GM12891 (cell line): ENCODE measurements around the gene EID1.

Source experiments
- POLR2A ChIP-seq: IDR thresholded peaks from 2 replicates; pipeline ENCODE4 v1.6.1; 2011; ENCODE audit warnings: low read depth, low read length, control low read depth
- TAF1 ChIP-seq: IDR thresholded peaks from 2 replicates; pipeline ENCODE4 v1.6.1; 2011; ENCODE audit warnings: low read depth, low read length, control low read depth

DNA sequence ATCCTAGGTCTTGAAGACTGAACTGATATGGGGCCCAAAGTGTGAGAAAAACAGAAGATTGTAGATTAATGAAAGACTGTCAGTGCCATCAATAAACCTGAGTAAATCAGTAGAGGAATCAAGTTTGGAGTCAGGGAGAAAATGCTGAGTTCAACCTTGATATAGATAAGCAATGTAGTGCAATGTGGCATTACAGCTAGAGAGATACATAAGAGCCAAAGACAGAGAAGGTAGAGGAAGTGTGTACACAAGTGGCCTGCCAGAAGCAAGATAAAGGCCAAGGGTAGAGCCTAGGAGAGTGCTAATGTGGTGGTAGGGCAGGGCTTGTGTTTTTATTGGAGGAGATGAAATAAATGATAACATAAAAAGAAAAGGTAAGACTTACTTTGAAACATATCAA lies 26.0 kb upstream of the EID1 start:
- TF ChIP-seq POLR2A, result no peak
- TF ChIP-seq TAF1, result no peak
